H1 (cell line): ENCODE data around the gene TBC1D2B. TPM values are rescaled to one million over a fixed set of nuclear protein-coding genes. Genes with fewer than 3 reads are reported as not detected.
A peak's percentile ranks its signal among the peaks of the same experiment; 100 is the strongest.
"Not testable (repeated sequence)": the region's sequence is repeated elsewhere in the genome, so short reads cannot be mapped to it uniquely, and the experiment has no call there.

Experiments
- CTCF ChIA-PET: fragments of 300-600 bp; sonication (Branson Sonifier 250); formaldehyde crosslinking; loops from one replicate; lab custom pipeline; 2021; ENCODE audit not compliant: partially characterized antibody; lab: Charles Lee
- POLR2A ChIA-PET: fragments of 300-600 bp; sonication (Branson Sonifier 250); formaldehyde crosslinking; loops from one replicate; lab custom pipeline; 2021; ENCODE audit warnings: inconsistent platforms; ENCODE audit not compliant: partially characterized antibody; lab: Charles Lee
- DNase-seq, 2 experiments: peaks; one replicate each; pipeline versions ENCODE4 v3.0.0 to v3.0.0-alpha.2; 2010 to 2022; ENCODE audit warnings: low spot score in 2 of 2, low read depth in 1 of 2, mixed read lengths in 1 of 2
- FAIRE-seq: peaks from 2 replicates; lab custom pipeline; 2011; peaks lifted over from hg19 to GRCh38; lab: Jason Lieb, UNC
- H2AFZ ChIP-seq: 2 replicates; pipeline ENCODE4 v1.8.1; 2012; ENCODE audit warnings: low read length, inconsistent platforms
- H2AK5ac ChIP-seq: 2 replicates; pipeline ENCODE4 v1.6.1; 2013; ENCODE audit warnings: low read depth, low read length
- H2BK120ac ChIP-seq: replicated peaks from 2 replicates; pipeline ENCODE3; 2013; ENCODE audit warnings: low read depth, low read length, inconsistent platforms
- H2BK12ac ChIP-seq: 2 replicates; pipeline ENCODE4 v1.6.1; 2013; ENCODE audit warnings: low read depth, low read length
- H2BK15ac ChIP-seq: 2 replicates; pipeline ENCODE4 v1.6.1; 2013; ENCODE audit warnings: low read length
- H2BK20ac ChIP-seq: 2 replicates; pipeline ENCODE4 v1.6.1; 2013; ENCODE audit warnings: low read length
- H2BK5ac ChIP-seq: 2 replicates; pipeline ENCODE4 v1.6.1; 2013; ENCODE audit warnings: low read depth, low read length
- H3K14ac ChIP-seq: 2 replicates; pipeline ENCODE4 v1.6.1; 2013; ENCODE audit warnings: inconsistent platforms; ENCODE audit not compliant: insufficient read length
- H3K18ac ChIP-seq: 2 replicates; pipeline ENCODE4 v1.6.1; 2013; ENCODE audit warnings: low read length; ENCODE audit errors: extremely low read depth
- H3K23ac ChIP-seq: 2 replicates; pipeline ENCODE4 v1.6.1; 2013; ENCODE audit warnings: inconsistent platforms; ENCODE audit not compliant: insufficient read length
- H3K23me2 ChIP-seq: 2 replicates; pipeline ENCODE4 v1.6.1; 2013; ENCODE audit warnings: low read depth, low read length
- H3K27ac ChIP-seq: 2 replicates; pipeline ENCODE4 v1.6.1; 2011; ENCODE audit warnings: low read depth, low read length, inconsistent platforms
- H3K27me3 ChIP-seq, 4 experiments: replicated peaks in 1 of 4; 1 replicate in 1 of 4; 2 replicates in 3 of 4; pipeline versions ENCODE4 v1.6.1 to v1.8.1; 2011 to 2013; ENCODE audit warnings: low read length in 3 of 4, mild to moderate bottlenecking in 3 of 4, inconsistent platforms in 2 of 4, mixed read lengths in 2 of 4, moderate library complexity in 1 of 4; ENCODE audit not compliant: control insufficient read depth in 3 of 4, insufficient read depth in 3 of 4; ENCODE audit errors: extremely low read depth in 1 of 4
- H3K36me3 ChIP-seq, 4 experiments: 2 replicates each; pipeline versions ENCODE4 v1.6.1 to v1.8.1; 2011 to 2013; ENCODE audit warnings: mild to moderate bottlenecking in 4 of 4, low read length in 3 of 4, moderate library complexity in 2 of 4, control low read depth in 1 of 4, inconsistent platforms in 1 of 4; ENCODE audit not compliant: insufficient read depth in 4 of 4, control insufficient read depth in 2 of 4
- H3K4ac ChIP-seq: replicated peaks from 2 replicates; pipeline ENCODE3; 2013; ENCODE audit warnings: low read length, low read depth, mixed read lengths, inconsistent platforms; ENCODE audit not compliant: insufficient read length
- H3K4me1 ChIP-seq, 4 experiments: replicated peaks in 1 of 4; 1 replicate in 1 of 4; 2 replicates in 3 of 4; pipeline versions ENCODE4 v1.6.1 to v1.8.1; 2011 to 2013; ENCODE audit warnings: low read length in 3 of 4, inconsistent platforms in 2 of 4, mixed read lengths in 1 of 4; ENCODE audit not compliant: insufficient read depth in 4 of 4, control insufficient read depth in 3 of 4
- H3K4me2 ChIP-seq, 2 experiments: 2 replicates each; pipeline versions ENCODE4 v1.6.1 to v1.8.1; 2011 to 2013; ENCODE audit warnings: low read depth in 2 of 2, low read length in 2 of 2, control low read depth in 1 of 2, inconsistent platforms in 1 of 2, mild to moderate bottlenecking in 1 of 2; ENCODE audit not compliant: insufficient read depth in 1 of 2
- H3K4me3 ChIP-seq, 4 experiments: fragments of 200-600, 300-600 bp in 1 of 4; sonication (generic), shearing (Covaris generic), sonication (Bioruptor Twin) in 1 of 4; 2 replicates each; pipeline versions ENCODE4 v1.5.1 to v1.8.1; 2011 to 2016; ENCODE audit warnings: low read length in 4 of 4, low read depth in 3 of 4, control low read depth in 2 of 4, inconsistent platforms in 2 of 4, mild to moderate bottlenecking in 2 of 4, mixed read lengths in 1 of 4, moderate library complexity in 1 of 4; ENCODE audit not compliant: insufficient read depth in 2 of 4; ENCODE audit errors: extremely low read depth in 1 of 4
- H3K56ac ChIP-seq: replicated peaks from 2 replicates; pipeline ENCODE3; 2013; ENCODE audit warnings: low read depth, mild to moderate bottlenecking, mixed read lengths, low read length, inconsistent platforms; ENCODE audit not compliant: insufficient read length
- H3K79me1 ChIP-seq: 2 replicates; pipeline ENCODE4 v1.6.1; 2013; ENCODE audit warnings: low read depth, low read length, control low read depth
- H3K79me2 ChIP-seq, 2 experiments: 2 replicates each; pipeline versions ENCODE4 v1.6.1 to v1.8.1; 2012 to 2013; ENCODE audit warnings: low read length in 2 of 2, mild to moderate bottlenecking in 2 of 2, inconsistent platforms in 1 of 2; ENCODE audit not compliant: insufficient read depth in 2 of 2, control insufficient read depth in 1 of 2
- H3K9ac ChIP-seq, 4 experiments: replicated peaks in 1 of 4; 1 replicate in 1 of 4; 2 replicates in 3 of 4; pipeline versions ENCODE4 v1.6.1 to v1.8.1; 2011 to 2013; ENCODE audit warnings: low read depth in 3 of 4, low read length in 3 of 4, control low read depth in 2 of 4, mild to moderate bottlenecking in 2 of 4, moderate library complexity in 2 of 4, inconsistent platforms in 1 of 4; ENCODE audit errors: extremely low read depth in 1 of 4
- H3K9me3 ChIP-seq, 2 experiments: 2 replicates each; pipeline versions ENCODE4 v1.6.1 to v1.8.1; 2012 to 2013; ENCODE audit warnings: mild to moderate bottlenecking in 2 of 2, moderate library complexity in 2 of 2, control low read depth in 1 of 2, inconsistent platforms in 1 of 2, low read depth in 1 of 2, low read length in 1 of 2, mixed read lengths in 1 of 2; ENCODE audit not compliant: insufficient read depth in 2 of 2
- H4K20me1 ChIP-seq, 2 experiments: replicated peaks in 1 of 2; 2 replicates each; pipeline versions ENCODE3 to v1.8.1; 2011 to 2013; ENCODE audit warnings: inconsistent platforms in 2 of 2, low read length in 2 of 2, mild to moderate bottlenecking in 1 of 2; ENCODE audit not compliant: insufficient read depth in 2 of 2, control insufficient read depth in 1 of 2
- H4K5ac ChIP-seq: 2 replicates; pipeline ENCODE4 v1.6.1; 2013; ENCODE audit warnings: low read length, low read depth, mixed read lengths, inconsistent platforms; ENCODE audit not compliant: insufficient read length
- H4K8ac ChIP-seq: 2 replicates; pipeline ENCODE4 v1.8.0; 2013; ENCODE audit warnings: mild to moderate bottlenecking, moderate library complexity, low read length, inconsistent platforms; ENCODE audit not compliant: insufficient read depth; ENCODE audit errors: extremely low read depth
- H4K91ac ChIP-seq: replicated peaks from 2 replicates; pipeline ENCODE3; 2013; ENCODE audit warnings: low read length, mixed read lengths, inconsistent platforms; ENCODE audit not compliant: insufficient read length
- WGBS, 2 experiments: shearing (Covaris generic) in 1 of 2; methylation state at CpG; one replicate each; pipeline versions ENCODE4 v1.1.6 to v1.1.7; 2013 to 2015; ENCODE audit warnings: low lambda C conversion rate in 2 of 2, mixed read lengths in 2 of 2, inconsistent platforms in 1 of 2, low coverage in 1 of 2, missing lambda C conversion rate in 1 of 2; ENCODE audit not compliant: insufficient replicate concordance in 2 of 2, insufficient coverage in 1 of 2, insufficient read length in 1 of 2; ENCODE audit errors: extremely low coverage in 1 of 2, missing lambda C conversion rate in 1 of 2; 5-methylcytosine and 5-hydroxymethylcytosine counted together
- polyA plus RNA-seq, 7 experiments: library from polyadenylated mRNA; depleted of rRNA in 3 of 7; stranded (reverse) in 5 of 7; unstranded in 2 of 7; fragments of >200 nt in 5 of 7; fragments of 200-250 nt in 2 of 7; gene quantifications; 1 replicate in 5 of 7; 2 replicates in 1 of 7; 4 replicates in 1 of 7; pipeline versions ENCODE4 v1.2.1 to v1.2.3, GENCODE V29; 2011 to 2013; ENCODE audit warnings: missing spikeins in 2 of 7, mixed read lengths in 2 of 7
- total RNA-seq: library from RNA; stranded (reverse); fragmentation: NEBNext Ultra II Directional; extraction: Animal tissue kit (Norgen Biotek cat#: 25700); gene quantifications from 2 replicates; pipeline ENCODE4 v1.2.1, GENCODE V29; 2021

Gene TBC1D2B
- total and polyA plus RNA-seq, 2 of the 8 experiments (the other 6 are each of a cell fraction or from before 2014, with no cell fraction given): 11.9 to 19.5 TPM

DNA sequence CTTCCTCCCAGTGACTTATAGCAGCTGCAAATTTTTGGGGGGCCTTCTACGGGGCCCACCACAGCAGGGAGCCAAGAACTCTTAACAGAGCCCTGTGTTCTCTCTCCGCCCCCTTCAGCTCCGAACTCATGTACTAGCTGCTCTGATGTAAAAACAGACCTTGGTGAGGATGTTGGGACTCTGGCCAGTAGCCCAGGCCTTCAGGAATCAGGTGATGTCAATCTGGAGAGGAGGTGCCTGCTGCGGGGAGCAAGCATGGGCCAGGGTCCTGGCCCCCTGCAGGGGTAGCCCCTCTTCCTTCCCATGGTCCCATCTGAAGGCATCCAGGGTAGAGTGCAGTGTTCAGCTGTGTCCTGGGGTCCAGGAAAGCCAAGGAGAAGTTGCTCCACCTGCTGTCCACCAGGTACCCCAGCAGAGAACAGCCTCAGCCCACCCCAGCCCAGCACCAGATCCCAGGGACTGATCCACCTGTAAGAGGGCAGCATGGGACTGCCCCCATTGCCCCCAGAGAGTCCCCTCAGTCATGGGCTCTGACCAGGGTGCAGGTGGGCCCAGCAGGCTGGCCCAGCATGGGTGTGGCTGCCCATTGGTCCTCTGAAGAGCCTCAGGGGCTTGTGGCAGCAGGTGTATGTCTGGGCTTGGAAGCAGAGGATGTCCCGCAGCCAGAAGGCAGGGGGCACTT, 126.3 kb downstream of the TBC1D2B start:
- 94% methylated on average over 4 of the region's 5 CpGs; no CpG with 5 or more reads in 1 of the 2 experiments for WGBS, 2 experiments
- H2BK120ac ChIP-seq, H3K79me1 ChIP-seq, H4K5ac ChIP-seq, H3K23me2 ChIP-seq, H3K27me3 ChIP-seq, H3K4ac ChIP-seq, H3K14ac ChIP-seq, H3K4me1 ChIP-seq, H2BK20ac ChIP-seq, H3K9me3 ChIP-seq, H2BK5ac ChIP-seq, H2AFZ ChIP-seq, H4K91ac ChIP-seq, H3K36me3 ChIP-seq, FAIRE-seq, H3K23ac ChIP-seq, H2AK5ac ChIP-seq, POLR2A ChIA-PET, H3K4me2 ChIP-seq, H3K56ac ChIP-seq, CTCF ChIA-PET, H3K18ac ChIP-seq, H3K79me2 ChIP-seq, H4K8ac ChIP-seq, H2BK12ac ChIP-seq, H3K4me3 ChIP-seq, H2BK15ac ChIP-seq, H3K27ac ChIP-seq, H4K20me1 ChIP-seq, H3K9ac ChIP-seq: not testable (repeated sequence)
- peak in 1 of 2 experiments; percentile 46 for DNase-seq

DNA sequence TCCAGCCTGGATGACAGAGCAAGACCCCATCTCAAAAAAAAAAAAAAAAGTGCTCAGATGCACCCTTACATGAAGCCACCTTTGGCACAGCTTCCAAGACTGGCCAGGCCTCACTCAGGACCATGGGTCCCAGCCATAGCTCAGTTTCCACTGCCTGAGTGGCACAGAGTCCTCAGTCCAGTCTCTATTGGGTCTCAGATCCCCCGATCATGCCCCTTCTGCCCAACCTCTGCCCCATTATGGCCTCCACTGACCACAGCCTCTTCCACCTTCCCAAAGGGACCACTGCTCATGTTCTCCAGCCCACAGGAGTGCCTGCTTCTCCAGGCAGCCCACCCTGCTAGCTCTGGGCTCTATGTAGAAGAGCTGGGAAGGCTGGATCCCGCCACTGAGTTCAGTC, 127.0 kb downstream of the TBC1D2B start:
- H3K36me3 ChIP-seq, H3K4me1 ChIP-seq, H2AFZ ChIP-seq, H3K23ac ChIP-seq, H2BK12ac ChIP-seq, H2BK15ac ChIP-seq, H3K27ac ChIP-seq, H3K18ac ChIP-seq, DNase-seq, H3K14ac ChIP-seq, POLR2A ChIA-PET, H2BK20ac ChIP-seq, H4K20me1 ChIP-seq, H3K9ac ChIP-seq, H3K79me1 ChIP-seq, H3K79me2 ChIP-seq, H2BK5ac ChIP-seq, H3K23me2 ChIP-seq, H3K9me3 ChIP-seq, H2AK5ac ChIP-seq, H3K4ac ChIP-seq, H3K4me3 ChIP-seq, H4K91ac ChIP-seq, CTCF ChIA-PET, H3K56ac ChIP-seq, FAIRE-seq, H3K4me2 ChIP-seq, H4K8ac ChIP-seq, H2BK120ac ChIP-seq, H4K5ac ChIP-seq, H3K27me3 ChIP-seq: not testable (repeated sequence)
- WGBS, 2 experiments: 100% methylated on average over 1 of the region's 2 CpGs; no CpG with 5 or more reads in 1 of the 2 experiments
